ENCODE results near the gene UEVLD.

GRCh38 chr11:18501629-18502028 lies 86.9 kb downstream of the UEVLD start:
- TF ChIP-seq, protein P1, sequence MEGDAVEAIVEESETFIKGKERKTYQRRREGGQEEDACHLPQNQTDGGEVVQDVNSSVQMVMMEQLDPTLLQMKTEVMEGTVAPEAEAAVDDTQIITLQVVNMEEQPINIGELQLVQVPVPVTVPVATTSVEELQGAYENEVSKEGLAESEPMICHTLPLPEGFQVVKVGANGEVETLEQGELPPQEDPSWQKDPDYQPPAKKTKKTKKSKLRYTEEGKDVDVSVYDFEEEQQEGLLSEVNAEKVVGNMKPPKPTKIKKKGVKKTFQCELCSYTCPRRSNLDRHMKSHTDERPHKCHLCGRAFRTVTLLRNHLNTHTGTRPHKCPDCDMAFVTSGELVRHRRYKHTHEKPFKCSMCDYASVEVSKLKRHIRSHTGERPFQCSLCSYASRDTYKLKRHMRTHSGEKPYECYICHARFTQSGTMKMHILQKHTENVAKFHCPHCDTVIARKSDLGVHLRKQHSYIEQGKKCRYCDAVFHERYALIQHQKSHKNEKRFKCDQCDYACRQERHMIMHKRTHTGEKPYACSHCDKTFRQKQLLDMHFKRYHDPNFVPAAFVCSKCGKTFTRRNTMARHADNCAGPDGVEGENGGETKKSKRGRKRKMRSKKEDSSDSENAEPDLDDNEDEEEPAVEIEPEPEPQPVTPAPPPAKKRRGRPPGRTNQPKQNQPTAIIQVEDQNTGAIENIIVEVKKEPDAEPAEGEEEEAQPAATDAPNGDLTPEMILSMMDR (optimal IDR thresholded peaks at IDR 0.05 in 1 of 3, IDR thresholded peaks at IDR 0.05 in 1 of 3, conservative IDR thresholded peaks at IDR 0.05 in 1 of 3; ENCODE audit: extremely low read depth in 1 of 3, insufficient read depth in 2 of 3, low read length in 3 of 3): no peak
- TF ChIP-seq EZH2 (IDR thresholded peaks at IDR 0.05; ENCODE audit: low read length): no peak

Data from keratinocyte (primary cell).